Fibroblast of mammary gland (primary cell): ENCODE measurements around the gene LRP1B.

Source experiments
- DNase-seq: peaks from one replicate; pipeline ENCODE4 v3.0.0-alpha.2; 2010; ENCODE audit warnings: low read depth
- H3K4me3 ChIP-seq: 2 replicates; pipeline ENCODE4 v1.5.1; 2011; ENCODE audit warnings: low read depth, mild to moderate bottlenecking, low read length, moderate library complexity; ENCODE audit not compliant: control insufficient read depth
- CTCF ChIP-seq: conservative IDR thresholded peaks from 2 replicates; pipeline ENCODE4 v1.5.1; 2011; ENCODE audit warnings: low read depth, low read length, inconsistent platforms; ENCODE audit not compliant: control insufficient read depth, insufficient read depth

The LRP1B gene

GRCh38 chr2:140529706-140530105, 1601.1 kb downstream of the LRP1B start:
- peak; percentile 2 for DNase-seq
- no peak overlapping the region for H3K4me3 ChIP-seq
- TF ChIP-seq CTCF = no peak

- no peak for TF ChIP-seq CTCF
- no peak for DNase-seq
- H3K4me3 ChIP-seq = no peak overlapping the region
Observed at GRCh38 chr2:140528982-140529381, 1601.8 kb downstream of the LRP1B start.

GRCh38 chr2:140526575-140526974, 1604.2 kb downstream of the LRP1B start:
- DNase-seq = no peak
- no peak overlapping the region for H3K4me3 ChIP-seq
- TF ChIP-seq CTCF = no peak

- DNase-seq = no peak
- no peak overlapping the region for H3K4me3 ChIP-seq
Observed at GRCh38 chr2:140512106-140512505, 1618.7 kb downstream of the LRP1B start.

GRCh38 chr2:140509765-140510164, 1621.1 kb downstream of the LRP1B start:
- no peak overlapping the region for H3K4me3 ChIP-seq
- no peak for TF ChIP-seq CTCF
- DNase-seq = no peak

More at GRCh38 chr2:140512106-140512505, 1618.7 kb downstream of the LRP1B start:
- no peak for TF ChIP-seq CTCF

GRCh38 chr2:140508756-140509155, 1622.1 kb downstream of the LRP1B start:
- H3K4me3 ChIP-seq = no peak overlapping the region
- TF ChIP-seq CTCF = no peak
- no peak for DNase-seq

- H3K4me3 ChIP-seq = no peak overlapping the region
- DNase-seq = peak; percentile 96
- no peak for TF ChIP-seq CTCF
Observed at GRCh38 chr2:140506606-140507005, 1624.2 kb downstream of the LRP1B start.
